Gastrocnemius medialis (tissue), 4 donors: ENCODE data around the gene NR1H3.

Experiments used
- CTCF ChIP-seq, 5 experiments: fragments of 450-650 bp in 3 of 5; fragments of 200-600 bp in 2 of 5; sonication (generic) in 2 of 5; IDR thresholded peaks in 4 of 5; conservative IDR thresholded peaks in 1 of 5; 1 replicate in 4 of 5; 2 replicates in 1 of 5; pipeline ENCODE4 v1.5.1; 2016 to 2019; ENCODE audit warnings: antibody characterized with exemption in 5 of 5, mild to moderate bottlenecking in 3 of 5, moderate library complexity in 3 of 5
- POLR2A ChIP-seq, 2 donors: fragments of 450-650 bp; IDR thresholded peaks; one replicate each; pipeline ENCODE4 v1.6.1; 2017; ENCODE audit warnings: antibody characterized with exemption in 2 of 2, mild to moderate bottlenecking in 2 of 2, moderate library complexity in 2 of 2

- no peak for TF ChIP-seq POLR2A (IDR thresholded peaks at IDR 0.05)
- no peak for TF ChIP-seq CTCF (IDR thresholded peaks at IDR 0.05 in 4 of 5, conservative IDR thresholded peaks at IDR 0.05 in 1 of 5)
These were observed 41.3 kb downstream of the NR1H3 start for GRCh38 chr11:47299078-47299477.
